Neural progenitor cell (in vitro differentiated cells): Measurements from ENCODE around the gene ZIC5. TPM values are rescaled to one million over a fixed set of nuclear protein-coding genes. Genes with fewer than 3 reads are reported as not detected.

Source experiments
- DNase-seq: peaks from one replicate; pipeline ENCODE4 v3.0.0-alpha.2; 2016; ENCODE audit warnings: low spot score
- H2AFZ ChIP-seq: fragments of 200-600 bp; sonication (generic); replicated peaks from 2 replicates; pipeline ENCODE4 v1.6.1; 2016; ENCODE audit warnings: antibody characterized with exemption
- H3F3A ChIP-seq: fragments of 200-600 bp; sonication (generic); 2 replicates; pipeline ENCODE4 v1.6.1; 2016; ENCODE audit warnings: antibody characterized with exemption, low read depth
- H3K27ac ChIP-seq: fragments of 200-600 bp; sonication (generic); 2 replicates; pipeline ENCODE4 v1.5.1; 2016; ENCODE audit warnings: mild to moderate bottlenecking
- H3K27me3 ChIP-seq: fragments of 200-600 bp; sonication (generic); 2 replicates; pipeline ENCODE4 v1.6.1; 2016; ENCODE audit warnings: mild to moderate bottlenecking, moderate library complexity
- H3K36me3 ChIP-seq: fragments of 200-600 bp; sonication (generic); 2 replicates; pipeline ENCODE4 v1.5.1; 2016
- H3K4me1 ChIP-seq: fragments of 200-600 bp; sonication (generic); 2 replicates; pipeline ENCODE4 v1.6.1; 2016; ENCODE audit warnings: mixed run types
- H3K4me2 ChIP-seq: fragments of 200-600 bp; sonication (generic); 2 replicates; pipeline ENCODE4 v1.6.1; 2016
- H3K4me3 ChIP-seq: fragments of 200-600 bp; sonication (generic); 2 replicates; pipeline ENCODE4 v1.5.1; 2016
- H3K79me2 ChIP-seq: fragments of 200-600 bp; sonication (generic); 2 replicates; pipeline ENCODE4 v1.6.1; 2016; ENCODE audit warnings: low read depth
- H3K9ac ChIP-seq: fragments of 200-600 bp; sonication (generic); 2 replicates; pipeline ENCODE4 v1.6.1; 2016
- H3K9me3 ChIP-seq: fragments of 200-600 bp; sonication (generic); 2 replicates; pipeline ENCODE4 v1.5.1; 2016; ENCODE audit warnings: low read depth
- H4K20me1 ChIP-seq: fragments of 200-600 bp; sonication (generic); 2 replicates; pipeline ENCODE4 v1.6.1; 2016; ENCODE audit warnings: low read depth
- H3K27ac Mint-ChIP-seq: 3 replicates; pipeline ENCODE4 v1.8.0; 2021; ENCODE audit warnings: mixed read lengths
- H3K27me3 Mint-ChIP-seq: 2 replicates; pipeline ENCODE4 v1.8.0; 2022; ENCODE audit warnings: low read depth, mild to moderate bottlenecking, inconsistent platforms, moderate library complexity, mixed read lengths; ENCODE audit not compliant: insufficient read depth
- H3K36me3 Mint-ChIP-seq: 3 replicates; pipeline ENCODE4 v1.8.0; 2021; ENCODE audit warnings: mixed read lengths
- H3K4me1 Mint-ChIP-seq: 3 replicates; pipeline ENCODE4 v1.8.0; 2021; ENCODE audit warnings: mixed read lengths
- H3K4me3 Mint-ChIP-seq: 3 replicates; pipeline ENCODE4 v1.8.0; 2021; ENCODE audit warnings: mild to moderate bottlenecking, moderate library complexity, mixed read lengths
- H3K9me3 Mint-ChIP-seq: 3 replicates; pipeline ENCODE4 v1.8.0; 2020; ENCODE audit warnings: mixed read lengths
- CTCF ChIP-seq: fragments of 200-600 bp; sonication (generic); IDR thresholded peaks from 2 replicates; pipeline ENCODE4 v1.5.1; 2017; ENCODE audit warnings: antibody characterized with exemption, mild to moderate bottlenecking
- EZH2 ChIP-seq: fragments of 200-600 bp; sonication (generic); IDR thresholded peaks from 2 replicates; pipeline ENCODE4 v1.6.1; 2017; ENCODE audit warnings: antibody characterized with exemption, mild to moderate bottlenecking, moderate library complexity
- EZH2phosphoT487 ChIP-seq: fragments of 200-600 bp; sonication (generic); IDR thresholded peaks from 2 replicates; pipeline ENCODE4 v1.6.1; 2017; ENCODE audit warnings: antibody characterized with exemption
- total RNA-seq: library from RNA; depleted of rRNA; stranded (reverse); fragments of >200 nt; gene quantifications from 2 replicates; pipeline ENCODE4 v1.2.3, GENCODE V29; 2015; ENCODE audit warnings: low replicate concordance

ZIC5 gene
- total RNA-seq, 1 donor from 2014 or later, result 35.7 TPM

DNA sequence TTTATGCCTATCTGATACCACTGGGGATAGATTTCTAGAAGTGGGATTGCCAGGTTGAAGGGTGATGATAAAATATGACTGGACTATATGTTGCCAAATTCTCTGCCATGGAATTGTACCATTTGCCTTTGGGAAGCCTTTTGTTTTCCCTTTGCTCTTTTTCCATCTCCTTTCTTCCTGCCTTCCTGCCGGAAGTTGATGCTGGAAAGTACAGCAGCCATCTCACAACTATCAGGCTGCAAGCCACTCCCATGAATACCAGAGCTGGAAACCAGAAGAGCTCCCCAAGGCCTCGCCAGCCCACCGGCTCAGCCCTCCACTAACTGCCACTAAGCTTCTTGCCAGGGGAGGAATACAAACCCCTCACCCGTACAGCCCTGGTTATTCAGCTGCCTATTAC is 29.7 kb downstream of the ZIC5 start:
- Mint-ChIP-seq H3K4me3 (no peak overlapping the region), H3K27ac (no peak overlapping the region), H3K4me1 (peaks cover 35% of the 10 kb centered on the region), H3K27me3 (no peaks in the 10 kb centered on the region), H3K36me3 (peaks cover 20% of the 10 kb centered on the region), H3K9me3 (no peaks in the 10 kb centered on the region)
- no peaks in the 10 kb centered on the region for H3K79me2 ChIP-seq
- H3K9ac ChIP-seq, result no peak overlapping the region
- peaks cover 5% of the 10 kb centered on the region for H3K4me1 ChIP-seq
- no peaks in the 10 kb centered on the region for H3F3A ChIP-seq
- TF ChIP-seq EZH2 (no peak), EZH2phosphoT487 (no peak), CTCF (no peak)
- DNase-seq, result no peak
- no peak overlapping the region for H3K27ac ChIP-seq
- H4K20me1 ChIP-seq, result no peaks in the 10 kb centered on the region
- no peaks in the 10 kb centered on the region for H3K9me3 ChIP-seq
- no peak overlapping the region for H3K4me3 ChIP-seq
- no peak overlapping the region for H2AFZ ChIP-seq
- no peaks in the 10 kb centered on the region for H3K27me3 ChIP-seq
- H3K4me2 ChIP-seq, result no peak overlapping the region
- H3K36me3 ChIP-seq, result no peaks in the 10 kb centered on the region

GRCh38 chr13:99941086-99941485 is 30.5 kb downstream of the ZIC5 start:
- Histone ChIP-seq H3K27me3 (no peaks in the 10 kb centered on the region), H3K4me2 (no peak overlapping the region), H3K36me3 (no peaks in the 10 kb centered on the region), H3F3A (no peaks in the 10 kb centered on the region), H2AFZ (no peak overlapping the region), H3K4me3 (no peak overlapping the region), H3K9ac (no peak overlapping the region), H3K27ac (no peak overlapping the region), H4K20me1 (no peaks in the 10 kb centered on the region), H3K9me3 (no peaks in the 10 kb centered on the region), H3K4me1 (peaks cover 5% of the 10 kb centered on the region), H3K79me2 (no peaks in the 10 kb centered on the region)
- Mint-ChIP-seq H3K9me3 (no peaks in the 10 kb centered on the region), H3K4me1 (peaks cover 27% of the 10 kb centered on the region), H3K27me3 (no peaks in the 10 kb centered on the region), H3K27ac (peak overlapping the region; percentile 6), H3K36me3 (peaks cover 20% of the 10 kb centered on the region), H3K4me3 (no peak overlapping the region)
- DNase-seq, result no peak
- TF ChIP-seq CTCF (no peak), EZH2 (no peak), EZH2phosphoT487 (no peak)

GRCh38 chr13:99938635-99939034 is 32.9 kb downstream of the ZIC5 start:
- Mint-ChIP-seq H3K27me3 (peaks cover 8% of the 10 kb centered on the region), H3K27ac (peak overlapping the region; percentile 50), H3K4me1 (peaks cover 22% of the 10 kb centered on the region), H3K9me3 (no peaks in the 10 kb centered on the region), H3K4me3 (no peak overlapping the region), H3K36me3 (peaks cover 17% of the 10 kb centered on the region)
- Histone ChIP-seq H3K27me3 (no peaks in the 10 kb centered on the region), H3K4me2 (no peak overlapping the region), H3F3A (no peaks in the 10 kb centered on the region), H4K20me1 (no peaks in the 10 kb centered on the region), H3K27ac (no peak overlapping the region), H3K4me3 (no peak overlapping the region), H3K9me3 (no peaks in the 10 kb centered on the region), H3K4me1 (peaks cover 5% of the 10 kb centered on the region), H3K9ac (no peak overlapping the region), H3K36me3 (no peaks in the 10 kb centered on the region), H3K79me2 (no peaks in the 10 kb centered on the region), H2AFZ (no peak overlapping the region)
- TF ChIP-seq CTCF (no peak), EZH2 (no peak), EZH2phosphoT487 (no peak)
- DNase-seq, result no peak

- Mint-ChIP-seq H3K27me3 (peaks cover 8% of the 10 kb centered on the region), H3K9me3 (no peaks in the 10 kb centered on the region), H3K4me3 (no peak overlapping the region), H3K4me1 (peaks cover 22% of the 10 kb centered on the region), H3K36me3 (peaks cover 29% of the 10 kb centered on the region), H3K27ac (no peak overlapping the region)
- no peak overlapping the region for H3K4me3 ChIP-seq
- H3K27ac ChIP-seq, result no peak overlapping the region
- H3K27me3 ChIP-seq, result no peaks in the 10 kb centered on the region
- H2AFZ ChIP-seq, result no peak overlapping the region
- no peak overlapping the region for H3K9ac ChIP-seq
- no peak for DNase-seq
- TF ChIP-seq CTCF (peak; percentile 21), EZH2 (no peak)
- no peaks in the 10 kb centered on the region for H3K9me3 ChIP-seq
- H3K36me3 ChIP-seq, result no peaks in the 10 kb centered on the region
- H3K4me1 ChIP-seq, result peaks cover 5% of the 10 kb centered on the region
- peaks cover 4% of the 10 kb centered on the region for H3F3A ChIP-seq
- no peak overlapping the region for H3K4me2 ChIP-seq
- no peaks in the 10 kb centered on the region for H4K20me1 ChIP-seq
- no peaks in the 10 kb centered on the region for H3K79me2 ChIP-seq
These were observed 35.8 kb downstream of the ZIC5 start for GRCh38 chr13:99935772-99936171.
